NB4 (cell line): ENCODE results near the gene SDK2.

Source experiments
- DNase-seq: peaks from one replicate; pipeline ENCODE4 v3.0.0; 2010; ENCODE audit warnings: low read depth
- H3K4me3 ChIP-seq: one replicate; pipeline ENCODE4 v1.5.1; 2011; ENCODE audit warnings: mild to moderate bottlenecking, low read depth, low read length, moderate library complexity
- CTCF ChIP-seq: IDR thresholded peaks from one replicate; pipeline ENCODE4 v1.5.1; 2012; ENCODE audit warnings: low read depth, low read length
- MAX ChIP-seq: IDR thresholded peaks from 2 replicates; pipeline ENCODE4 v1.6.1; 2011; ENCODE audit warnings: low read depth, low read length
- MYC ChIP-seq: IDR thresholded peaks from 2 replicates; pipeline ENCODE4 v1.6.1; 2011; ENCODE audit warnings: low read depth, low read length
- POLR2A ChIP-seq: IDR thresholded peaks from 2 replicates; pipeline ENCODE4 v1.6.1; 2011; ENCODE audit warnings: mild to moderate bottlenecking; ENCODE audit not compliant: insufficient read length; ENCODE audit errors: extremely low read depth

The SDK2 gene

GRCh38 chr17:73552300-73553048, 91.8 kb downstream of the SDK2 start:
- TF ChIP-seq CTCF (no peak), MYC (no peak), MAX (no peak), POLR2A (no peak)
- no peak overlapping the region for H3K4me3 ChIP-seq
- no peak for DNase-seq

GRCh38 chr17:73551759-73552158, 92.5 kb downstream of the SDK2 start:
- TF ChIP-seq MYC (no peak), POLR2A (no peak), CTCF (no peak), MAX (no peak)
- H3K4me3 ChIP-seq: no peak overlapping the region
- no peak for DNase-seq

GRCh38 chr17:73551144-73551543, 93.1 kb downstream of the SDK2 start:
- no peak overlapping the region for H3K4me3 ChIP-seq
- DNase-seq: no peak
- TF ChIP-seq CTCF: no peak

GRCh38 chr17:73550556-73550955, 93.7 kb downstream of the SDK2 start:
- TF ChIP-seq CTCF (no peak), MAX (no peak), MYC (no peak), POLR2A (no peak)
- no peak for DNase-seq
- H3K4me3 ChIP-seq: no peak overlapping the region

GRCh38 chr17:73549841-73550430, 94.3 kb downstream of the SDK2 start:
- TF ChIP-seq MYC (no peak), MAX (no peak), CTCF (no peak), POLR2A (no peak)
- H3K4me3 ChIP-seq: no peak overlapping the region
- no peak for DNase-seq
